Dermis microvascular lymphatic vessel endothelial cell (primary cell): Measurements from ENCODE around the gene GAS6. TPM values are rescaled to one million over a fixed set of nuclear protein-coding genes. Genes with fewer than 3 reads are reported as not detected.
A peak's percentile ranks its signal among the peaks of the same experiment; 100 is the strongest.

Experiments used
- DNase-seq, 2 donors: peaks; one replicate each; pipeline versions ENCODE4 v3.0.0 to v3.0.0-alpha.2; 2010; ENCODE audit warnings: low read depth in 2 of 2
- total RNA-seq: library from RNA; depleted of rRNA; stranded (reverse); fragments of >200 nt; gene quantifications from 2 replicates; pipeline ENCODE4 v1.2.1, GENCODE V29; 2014

Gene GAS6
- total RNA-seq, 1 donor from 2014 or later = 58.0 TPM

DNA sequence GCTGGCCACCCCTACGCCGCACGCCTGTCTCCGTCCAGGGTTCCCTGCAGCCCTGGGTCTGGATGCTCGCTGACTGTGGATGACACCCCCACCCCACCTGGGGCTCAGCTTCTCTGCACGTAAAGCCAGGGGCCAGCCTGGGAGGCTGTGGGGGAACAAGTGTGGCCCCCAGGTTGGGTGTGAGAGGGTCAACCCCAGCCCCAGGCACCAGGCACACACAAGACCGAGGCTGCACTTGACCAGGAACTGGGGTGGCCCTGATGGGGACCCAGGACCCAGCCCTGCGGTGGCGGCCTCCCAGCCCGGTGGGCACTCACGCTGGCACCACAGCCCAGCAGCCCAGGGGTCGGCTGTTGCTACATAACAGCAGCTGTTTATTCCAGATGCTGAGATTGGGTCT lies 41.6 kb downstream of the GAS6 start:
- DNase-seq = no peak

DNA sequence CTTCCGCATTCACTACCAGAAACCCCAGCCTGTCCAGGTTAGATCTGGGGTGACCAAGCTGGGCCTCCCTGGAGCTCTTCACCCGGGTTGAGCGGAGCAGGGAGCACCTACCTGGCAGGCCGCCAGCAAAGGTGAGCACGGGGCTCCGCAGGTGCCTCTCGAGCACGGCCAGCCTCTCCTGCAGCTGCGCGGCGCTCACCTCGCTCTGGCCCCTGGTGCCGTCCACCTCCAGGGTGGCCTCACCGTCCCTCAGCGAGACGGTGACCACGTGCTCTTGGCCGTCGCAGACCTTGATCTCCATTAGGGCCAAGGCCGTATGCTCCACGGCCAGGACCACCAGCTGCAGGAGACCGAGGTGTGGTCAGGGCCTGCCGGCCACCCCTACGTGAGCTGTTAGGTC lies 42.0 kb downstream of the GAS6 start:
- DNase-seq = no peak

- peak; percentile 42 to 92 for DNase-seq
These were observed 42.8 kb downstream of the GAS6 start for GRCh38 chr13:113820813-113821651.

DNA sequence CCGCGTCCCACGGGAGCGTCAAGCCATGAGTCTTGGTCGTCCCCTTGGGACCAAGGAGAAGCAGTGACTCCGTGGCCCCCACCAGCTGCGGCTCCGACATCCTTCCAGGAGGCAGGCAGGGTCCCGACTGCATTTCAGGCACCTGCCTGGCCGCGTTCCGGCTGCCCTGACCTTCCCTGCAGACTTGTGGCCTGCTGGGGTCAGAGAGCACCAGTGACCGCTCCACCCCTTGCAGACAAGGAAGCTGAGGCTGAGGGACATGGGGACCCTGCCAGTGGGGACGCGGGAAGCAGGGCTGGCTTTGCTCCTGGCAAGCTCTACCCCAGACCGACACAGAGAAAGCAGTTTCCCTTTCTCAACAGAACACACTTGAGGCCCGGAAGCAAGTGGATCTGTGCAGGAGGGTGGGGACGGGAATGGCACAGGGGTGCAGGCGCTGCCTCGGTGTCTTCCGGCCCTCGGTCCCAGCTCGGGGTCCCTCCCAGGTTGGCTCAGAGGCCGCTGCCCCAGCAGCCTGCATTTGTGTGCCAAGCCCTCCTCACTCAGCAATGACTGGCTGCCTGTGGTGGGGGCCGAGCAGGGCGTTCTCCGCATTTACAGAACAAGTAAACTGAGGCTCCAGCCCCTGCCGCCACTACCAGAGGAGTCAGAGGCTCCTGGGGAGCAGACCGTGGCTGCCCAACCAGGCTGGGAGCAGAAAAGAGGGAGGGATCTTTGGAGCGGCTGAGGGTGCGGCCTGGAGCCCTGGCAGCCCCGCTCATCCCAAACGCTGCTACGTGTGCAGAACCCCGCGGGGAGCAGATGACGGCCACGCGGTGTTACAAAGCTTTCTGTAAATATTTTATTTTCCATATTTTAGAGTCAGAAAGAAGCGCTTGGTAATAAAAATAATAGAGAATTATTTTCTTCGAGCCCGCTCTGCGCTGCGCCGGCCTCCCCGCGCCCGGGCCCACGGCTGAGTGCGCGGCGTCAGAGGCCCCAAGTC lies 43.9 kb downstream of the GAS6 start:
- no peak for DNase-seq

- no peak for DNase-seq
These were observed 44.5 kb downstream of the GAS6 start for GRCh38 chr13:113819341-113819730.

GRCh38 chr13:113818700-113819295 lies 45.1 kb downstream of the GAS6 start:
- no peak for DNase-seq

- no peak for DNase-seq
These were observed 45.8 kb downstream of the GAS6 start for GRCh38 chr13:113817860-113818691.

- DNase-seq = peak; percentile 90 to 94
These were observed 46.7 kb downstream of the GAS6 start for GRCh38 chr13:113816946-113817859.

- DNase-seq = peak in 1 of 2 donors; percentile 28
These were observed 47.5 kb downstream of the GAS6 start for GRCh38 chr13:113816254-113816929.

DNA sequence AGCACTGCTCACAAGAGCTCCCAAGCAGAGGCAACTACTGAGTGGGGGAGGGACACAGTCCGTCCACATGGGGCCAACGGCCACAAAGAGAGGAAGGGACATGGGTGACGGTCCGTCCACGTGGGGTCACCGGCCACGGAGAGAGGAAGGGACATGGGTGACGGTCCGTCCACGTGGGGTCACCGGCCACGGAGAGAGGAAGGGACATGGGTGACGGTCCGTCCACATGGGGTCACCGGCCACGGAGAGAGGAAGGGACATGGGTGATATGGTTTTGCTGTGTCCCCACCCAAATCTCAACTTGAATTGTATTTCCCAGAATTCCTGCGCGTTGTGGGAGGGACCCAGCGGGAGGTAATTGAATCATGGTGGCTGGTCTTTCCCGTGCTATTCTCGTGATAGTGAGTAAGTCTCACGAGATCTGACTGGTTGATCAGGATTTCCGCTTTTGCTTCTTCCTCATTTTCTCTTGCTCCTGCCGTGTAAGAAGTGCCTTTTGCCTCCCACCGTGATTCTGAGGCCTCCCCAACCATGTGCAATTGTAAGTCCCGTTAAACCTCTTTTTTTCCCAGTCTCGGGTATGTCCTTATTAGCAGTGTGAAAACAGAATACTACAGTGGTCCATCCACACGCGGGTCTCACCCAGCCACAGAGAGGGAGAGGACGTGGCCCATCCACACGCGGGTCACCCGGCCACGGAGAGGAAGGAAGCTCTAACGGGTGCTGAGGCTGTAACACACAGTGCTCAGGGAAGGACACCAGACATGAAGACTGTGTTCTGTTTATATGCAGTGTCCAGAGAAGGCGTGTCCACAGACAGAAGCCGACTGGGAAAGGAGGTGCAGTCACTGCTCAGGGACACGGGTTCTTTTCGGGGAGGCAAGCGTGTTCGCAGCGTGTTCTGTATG lies 48.5 kb downstream of the GAS6 start:
- peak; percentile 50 to 61 for DNase-seq

DNA sequence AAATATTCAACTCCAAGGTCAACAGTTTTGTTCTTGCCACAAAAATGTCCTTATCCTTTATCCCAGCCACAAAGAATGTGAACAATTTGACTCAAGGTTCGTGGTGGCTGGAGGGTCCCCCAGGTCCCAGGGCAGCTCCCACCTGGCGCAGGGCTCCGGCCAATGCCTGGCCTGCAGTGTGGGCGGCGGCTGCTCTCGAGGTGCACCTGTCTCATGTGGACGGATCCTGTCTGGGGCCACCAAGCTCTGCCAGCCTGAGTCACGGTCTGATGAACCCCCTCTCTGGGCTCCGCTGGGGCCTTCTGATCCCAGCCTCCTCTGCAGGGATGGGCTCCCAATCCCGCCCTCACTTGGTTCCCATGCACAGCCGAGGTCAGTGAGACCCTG lies 49.4 kb downstream of the GAS6 start:
- no peak for DNase-seq

GRCh38 chr13:113813749-113814434 lies 50.0 kb downstream of the GAS6 start:
- peak in 1 of 2 donors; percentile 25 for DNase-seq

DNA sequence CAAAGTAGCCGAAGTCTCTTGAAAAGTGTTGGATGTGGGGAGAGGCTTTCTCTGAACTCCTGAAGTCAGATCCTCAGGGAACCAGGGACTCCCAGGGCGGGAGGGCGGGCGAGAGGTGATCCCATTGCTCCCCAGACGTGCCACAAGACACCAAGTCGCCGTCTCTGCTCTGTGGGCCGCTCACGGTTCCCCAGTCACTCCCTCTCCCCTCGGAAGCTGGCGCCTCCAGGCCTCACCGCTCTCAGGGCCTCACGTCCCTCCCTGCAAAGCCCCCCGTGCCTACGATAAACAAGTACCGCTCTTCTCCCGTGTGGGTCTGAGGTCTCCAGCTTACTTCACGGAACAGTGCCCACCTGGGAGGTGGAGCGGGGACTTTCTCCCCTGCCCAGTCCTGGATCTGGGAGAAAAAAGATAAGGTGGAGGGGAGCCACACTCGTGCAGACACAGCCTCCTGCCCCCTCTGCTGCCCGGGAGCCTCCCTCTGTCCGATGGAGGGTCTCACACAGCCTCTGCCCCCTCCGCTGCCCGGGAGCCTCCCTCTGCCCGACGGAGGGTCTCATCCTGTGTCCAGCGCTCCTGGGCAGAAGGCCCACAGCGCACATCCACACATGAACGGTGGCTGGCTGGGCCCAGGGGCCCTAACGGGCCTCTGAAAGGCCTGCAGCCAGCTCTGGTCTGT lies 50.7 kb downstream of the GAS6 start:
- DNase-seq = no peak

GRCh38 chr13:113812178-113813040 lies 51.5 kb downstream of the GAS6 start:
- DNase-seq = no peak

DNA sequence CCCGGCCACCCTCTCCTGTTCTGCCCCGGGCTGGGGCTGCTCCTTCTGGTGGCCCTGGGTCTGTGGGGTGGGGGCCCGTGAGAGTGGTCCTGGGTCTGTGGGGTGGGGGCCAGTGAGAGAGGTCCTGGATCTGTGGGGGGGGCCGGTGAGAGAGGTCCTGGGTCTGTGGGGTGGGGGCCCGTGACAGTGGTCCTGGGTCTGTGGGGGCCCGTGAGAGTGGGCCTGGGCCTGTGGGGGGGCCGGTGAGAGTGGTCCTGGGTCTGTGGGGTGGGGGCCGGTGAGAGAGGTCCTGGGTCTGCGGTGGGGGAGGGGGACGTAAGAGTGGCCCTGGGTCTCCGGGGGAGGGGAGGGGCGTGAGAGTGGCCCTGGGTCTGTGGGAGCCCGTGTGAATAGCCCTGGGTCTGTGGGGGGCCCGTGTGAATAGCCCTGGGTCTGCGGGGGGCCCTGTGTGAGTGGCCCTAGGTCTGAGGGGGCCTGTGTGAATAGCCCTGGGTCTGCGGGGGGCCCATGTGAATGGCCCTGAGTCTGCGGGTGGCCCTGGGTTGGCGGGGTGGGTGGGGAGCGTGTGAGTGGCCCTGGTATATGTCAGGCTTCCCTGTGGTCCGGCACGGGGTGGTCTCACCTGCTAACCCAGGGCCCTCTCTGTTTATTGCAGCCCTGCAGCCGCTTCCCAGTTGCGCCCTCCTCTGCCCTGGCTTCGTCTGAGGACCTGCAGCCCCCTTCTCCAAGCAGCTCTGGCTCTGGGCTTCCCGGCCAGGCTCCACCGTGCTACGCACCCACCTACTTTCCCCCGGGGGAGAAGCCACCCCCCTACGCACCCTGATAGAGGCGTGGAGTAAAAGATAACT lies 52.6 kb downstream of the GAS6 start:
- no peak for DNase-seq
